H1 (cell line): ENCODE measurements around the gene SLC12A6. TPM values are rescaled to one million over a fixed set of nuclear protein-coding genes. Genes with fewer than 3 reads are reported as not detected.

ENCODE experiments used
- ASH2L ChIP-seq: fragments of 200-600, 300-600 bp; sonication (generic); IDR thresholded peaks from one replicate; pipeline ENCODE4 v1.7.1; 2017; ENCODE audit warnings: low read length
- CBX5 ChIP-seq: fragments of 300-800, 300-1000 bp; sonication (generic); IDR thresholded peaks from 2 replicates; pipeline ENCODE4 v1.7.1; 2016; ENCODE audit warnings: antibody characterized with exemption, low read length, low read depth
- CTBP2 ChIP-seq: IDR thresholded peaks from 2 replicates; pipeline ENCODE4 v1.7.0; 2011; ENCODE audit warnings: borderline replicate concordance, mild to moderate bottlenecking, moderate library complexity, mixed read lengths, low read length; ENCODE audit not compliant: insufficient read depth, insufficient read length
- E2F6 ChIP-seq: IDR thresholded peaks from 2 replicates; pipeline ENCODE4 v1.6.1; 2012; ENCODE audit warnings: inconsistent platforms
- HDAC6 ChIP-seq: IDR thresholded peaks from one replicate; pipeline ENCODE4 v1.7.1; 2012; ENCODE audit warnings: low read depth, mild to moderate bottlenecking, inconsistent platforms, low read length, moderate library complexity
- KDM4A ChIP-seq: IDR thresholded peaks from one replicate; pipeline ENCODE4 v1.7.1; 2012; ENCODE audit warnings: low read depth, mild to moderate bottlenecking, moderate library complexity, low read length, inconsistent platforms; ENCODE audit not compliant: severe bottlenecking
- KDM5A ChIP-seq: fragments of 200-600 bp; IDR thresholded peaks from 2 replicates; pipeline ENCODE4 v1.7.1; 2012; ENCODE audit warnings: mild to moderate bottlenecking, low read length, inconsistent platforms, mixed read lengths
- MAX ChIP-seq: IDR thresholded peaks from 2 replicates; pipeline ENCODE4 v1.6.1; 2012; ENCODE audit warnings: inconsistent platforms
- SIRT6 ChIP-seq: IDR thresholded peaks from one replicate; pipeline ENCODE4 v1.7.1; 2012; ENCODE audit warnings: low read length, inconsistent platforms
- SIX5 ChIP-seq: IDR thresholded peaks from 2 replicates; pipeline ENCODE4 v1.6.1; 2011; ENCODE audit warnings: mild to moderate bottlenecking, low read depth, low read length
- SP2 ChIP-seq: IDR thresholded peaks from 2 replicates; pipeline ENCODE4 v1.6.1; 2012; ENCODE audit warnings: mild to moderate bottlenecking, low read length, inconsistent platforms
- polyA plus RNA-seq, 7 experiments: library from polyadenylated mRNA; depleted of rRNA in 3 of 7; stranded (reverse) in 5 of 7; unstranded in 2 of 7; fragments of >200 nt in 5 of 7; fragments of 200-250 nt in 2 of 7; gene quantifications; 1 replicate in 5 of 7; 2 replicates in 1 of 7; 4 replicates in 1 of 7; pipeline versions ENCODE4 v1.2.1 to v1.2.3, GENCODE V29; 2011 to 2013; ENCODE audit warnings: missing spikeins in 2 of 7, mixed read lengths in 2 of 7
- total RNA-seq: library from RNA; stranded (reverse); fragmentation: NEBNext Ultra II Directional; extraction: Animal tissue kit (Norgen Biotek cat#: 25700); gene quantifications from 2 replicates; pipeline ENCODE4 v1.2.1, GENCODE V29; 2021

Gene SLC12A6
- total and polyA plus RNA-seq, 2 of the 8 experiments (the other 6 are each of a cell fraction or from before 2014, with no cell fraction given) = 9.2 to 11.1 TPM

GRCh38 chr15:34266751-34267150 lies 70.8 kb downstream of the SLC12A6 start (continued):
- no peak for TF ChIP-seq SP2
- TF ChIP-seq E2F6 = no peak
- TF ChIP-seq KDM5A = no peak
- no peak for TF ChIP-seq SIRT6
- TF ChIP-seq HDAC6 = no peak
- TF ChIP-seq ASH2L = no peak
- no peak for TF ChIP-seq KDM4A
- TF ChIP-seq MAX = no peak
- TF ChIP-seq CBX5 = no peak
- no peak for TF ChIP-seq CTBP2
- TF ChIP-seq SIX5 = no peak
